Keratinocyte (primary cell): Measurements from ENCODE around the gene CCDC171.

Experiments used
- CTCF ChIP-seq, 3 experiments: IDR thresholded peaks in 1 of 3; conservative IDR thresholded peaks in 1 of 3; optimal IDR thresholded peaks in 1 of 3; 2 replicates in 2 of 3; 3 replicates in 1 of 3; pipeline versions ENCODE3 to v1.5.1; 2011; ENCODE audit warnings: low read length in 3 of 3, mild to moderate bottlenecking in 3 of 3, moderate library complexity in 2 of 3, control low read depth in 1 of 3, inconsistent platforms in 1 of 3; ENCODE audit not compliant: insufficient read depth in 2 of 3; ENCODE audit errors: extremely low read depth in 1 of 3
- EZH2 ChIP-seq: IDR thresholded peaks from one replicate; pipeline ENCODE4 v1.6.1; 2012; ENCODE audit warnings: inconsistent platforms, mild to moderate bottlenecking, low read length, moderate library complexity

- no peak for TF ChIP-seq CTCF (optimal IDR thresholded peaks at IDR 0.05 in 1 of 3, IDR thresholded peaks at IDR 0.05 in 1 of 3, conservative IDR thresholded peaks at IDR 0.05 in 1 of 3; ENCODE audit: extremely low read depth in 1 of 3, insufficient read depth in 2 of 3, low read length in 3 of 3)
- TF ChIP-seq EZH2 = no peak
Measured at GRCh38 chr9:16012621-16013020, 459.8 kb downstream of the CCDC171 start.
